GM18909 (cell line): Measurements from ENCODE around the gene FN3KRP.

Experiments
- ATAC-seq: cut with Tn5 transposase; IDR thresholded peaks from one replicate; pipeline ENCODE4 v1.9.1; 2021; ENCODE audit warnings: mild to moderate bottlenecking; ENCODE audit not compliant: unreplicated experiment, poor library complexity

Gene FN3KRP

GRCh38 chr17:82686366-82687324 is 29.9 kb upstream of the FN3KRP start:
- no peak for ATAC-seq

GRCh38 chr17:82687375-82687861 is 29.1 kb upstream of the FN3KRP start:
- ATAC-seq = no peak

GRCh38 chr17:82687871-82688270 is 28.6 kb upstream of the FN3KRP start:
- no peak for ATAC-seq

- ATAC-seq = no peak
Measured at GRCh38 chr17:82689077-82689476, 27.4 kb upstream of the FN3KRP start.

GRCh38 chr17:82690786-82691489 is 25.6 kb upstream of the FN3KRP start:
- no peak for ATAC-seq

- no peak for ATAC-seq
Measured at GRCh38 chr17:82691714-82692113, 24.8 kb upstream of the FN3KRP start.

GRCh38 chr17:82692268-82692667 is 24.2 kb upstream of the FN3KRP start:
- no peak for ATAC-seq

GRCh38 chr17:82693168-82693867 is 23.2 kb upstream of the FN3KRP start:
- ATAC-seq = no peak

GRCh38 chr17:82694647-82695046 is 21.9 kb upstream of the FN3KRP start:
- ATAC-seq = no peak

GRCh38 chr17:82696259-82696658 is 20.2 kb upstream of the FN3KRP start:
- no peak for ATAC-seq

- no peak for ATAC-seq
Measured at GRCh38 chr17:82696916-82697807, 19.3 kb upstream of the FN3KRP start.

- no peak for ATAC-seq
Measured at GRCh38 chr17:82697808-82698064, 18.8 kb upstream of the FN3KRP start.

GRCh38 chr17:82698065-82698973 is 18.2 kb upstream of the FN3KRP start, which contains the start of gene RAB40B:
Gene RAB40B, minus strand, starts transcription at chr17:82698698. Its CDS starts 102 bp downstream, at chr17:82698596.
- peak; percentile 96 for ATAC-seq

GRCh38 chr17:82698974-82699442 is 17.5 kb upstream of the FN3KRP start:
- ATAC-seq = no peak

- no peak for ATAC-seq
Measured at GRCh38 chr17:82699551-82699950, 17.0 kb upstream of the FN3KRP start.

GRCh38 chr17:82702231-82702927 is 14.1 kb upstream of the FN3KRP start:
- no peak for ATAC-seq

GRCh38 chr17:82703036-82703745 is 13.3 kb upstream of the FN3KRP start:
- ATAC-seq = no peak
